ENCODE measurements around the gene TUBB3. TPM values are rescaled to one million over a fixed set of nuclear protein-coding genes. Genes with fewer than 3 reads are reported as not detected.

The TUBB3 gene
- total and polyA plus RNA-seq, 2 of the 4 experiments (the other 2 are of a cell fraction), result 311 to 410 TPM

GRCh38 chr16:89972244-89973234 is 49.4 kb downstream of the TUBB3 start:
- H3K27me3 ChIP-seq (ENCODE audit: control insufficient read depth, insufficient read depth, low read length), result no peaks in the 10 kb centered on the region
- H3K36me3 ChIP-seq (ENCODE audit: control insufficient read depth, insufficient read depth, low read length), result peaks cover 8% of the 10 kb centered on the region
- no peak overlapping the region for H2BK15ac ChIP-seq (ENCODE audit: low read depth, low read length)
- ATAC-seq (ENCODE audit: low read depth), result peak; percentile 96
- peak overlapping the region; percentile 97 for H3K14ac ChIP-seq (replicated peaks; ENCODE audit: low read depth, low read length)
- H2AK5ac ChIP-seq (ENCODE audit: low read depth, low read length), result peak overlapping the region; percentile 92
- WGBS, 2 experiments (ENCODE audit: extremely low coverage in 2 of 2, insufficient read length in 1 of 2), result 0% methylated on average over 61 of the region's 104 CpGs; no CpG with 5 or more reads in 1 of the 2 experiments
- peak overlapping the region; percentile 86 for H4K91ac ChIP-seq (ENCODE audit: insufficient read depth, low read depth, low read length)
- peak overlapping the region; percentile 100 for H2AFZ ChIP-seq (replicated peaks; ENCODE audit: low read length, poor library complexity)
- DNase-seq, result peak; percentile 85
- H3K9ac ChIP-seq (ENCODE audit: low read depth, low read length), result peak overlapping the region; percentile 95
- H3K79me1 ChIP-seq (ENCODE audit: low read depth in 1 of 2, low read length in 2 of 2), result peaks cover 39 to 72% of the 10 kb centered on the region in 2 experiments
- peak overlapping the region; percentile 69 for H3K4me3 ChIP-seq (ENCODE audit: insufficient read depth, low read depth, low read length)
- H3K23ac ChIP-seq (ENCODE audit: low read depth, low read length), result peak overlapping the region; percentile 91
- intact Hi-C loops (cut with micrococcal nuclease), result loop anchor here (2.0 kb wide), 1 partner anchor 48 kb away; no protein-coding TSS in a partner anchor
- peaks cover 4% of the 10 kb centered on the region for H4K20me1 ChIP-seq (ENCODE audit: insufficient read depth, low read length)
- H3K56ac ChIP-seq (ENCODE audit: extremely low read depth, insufficient read depth, low read length), result peak overlapping the region; percentile 90
- peak overlapping the region; percentile 62; the same call in 1 of the 2 replicates for H2BK120ac ChIP-seq (ENCODE audit: low read depth, low read length)
- peak overlapping the region; percentile 96 for H2AK9ac ChIP-seq (replicated peaks; ENCODE audit: low read depth, low read length, poor library complexity)
- dilution Hi-C loops (cut with HindIII; ENCODE audit: low sequenced_read_pairs, unreplicated experiment), result no loop called here
- CTCF ChIA-PET, result no interaction called here
- peak overlapping the region; percentile 95 for H3K4me2 ChIP-seq (ENCODE audit: low read depth, low read length)
- H3K9me3 ChIP-seq (ENCODE audit: control insufficient read depth, insufficient read depth, low read length), result peaks cover 2% of the 10 kb centered on the region; the same call in 1 of the 2 replicates
- in situ Hi-C loops (cut with MboI; ENCODE audit: low sequenced_read_pairs), result loop anchor here (5.0 kb wide), 1 partner anchor 50 kb away; no protein-coding TSS in a partner anchor
- peak overlapping the region; percentile 86 for H3K27ac ChIP-seq (ENCODE audit: insufficient read depth, low read length)
- H2BK20ac ChIP-seq (ENCODE audit: low read depth, low read length), result no peak overlapping the region
- peak; percentile 64; the same call in 1 of the 2 replicates for TF ChIP-seq MAZ (IDR thresholded peaks at IDR 0.05; ENCODE audit: borderline replicate concordance, low read depth, low read length)
- TF ChIP-seq MXI1 (IDR thresholded peaks at IDR 0.05; ENCODE audit: borderline replicate concordance, low read depth, low read length), result peak; percentile 84; the same call in 1 of the 2 replicates
- peak; percentile 89 for TF ChIP-seq POLR2A (IDR thresholded peaks at IDR 0.05; ENCODE audit: low read depth, low read length)
- no peak for TF ChIP-seq BHLHE40 (IDR thresholded peaks at IDR 0.05; ENCODE audit: low read depth, low read length)
- TF ChIP-seq RFX5 (IDR thresholded peaks at IDR 0.05; ENCODE audit: low read depth, low read length), result no peak
- peak; percentile 22; the same call in 1 of the 2 replicates for TF ChIP-seq USF2 (IDR thresholded peaks at IDR 0.05; ENCODE audit: low read depth, low read length)
- peak overlapping the region; percentile 97 to 99 for H4K8ac ChIP-seq (ENCODE audit: low read depth in 2 of 2, low read length in 2 of 2)
- peak overlapping the region; percentile 95 for H3K4ac ChIP-seq (ENCODE audit: low read depth, low read length)
- POLR2A ChIA-PET (ENCODE audit: unreplicated experiment), result interaction anchor here (0.6 to 0.7 kb wide), 2 partner anchors 12 to 48 kb away, joined by 12 to 27 read pairs; no protein-coding TSS in a partner anchor
- H3K4me1 ChIP-seq (ENCODE audit: control insufficient read depth, insufficient read depth, low read length), result peaks cover 9% of the 10 kb centered on the region
- BruUV-seq (replicated peaks), result no TSS peak
- H2BK5ac ChIP-seq (ENCODE audit: low read depth, low read length, poor library complexity, severe bottlenecking), result peak overlapping the region; percentile 89
- peak overlapping the region; percentile 96 for H4K5ac ChIP-seq (ENCODE audit: low read depth, low read length)
- peaks cover 18% of the 10 kb centered on the region; the same call in 1 of the 2 replicates for H3K9me1 ChIP-seq (ENCODE audit: insufficient read depth, low read length)
- H3K18ac ChIP-seq (ENCODE audit: low read depth, low read length), result peak overlapping the region; percentile 51; the same call in 1 of the 2 replicates

Measured in IMR-90 (cell line).